Choroid plexus epithelial cell (primary cell): ENCODE measurements around the gene GALNT10.

ENCODE experiments used
- DNase-seq: peaks from one replicate; pipeline ENCODE4 v3.0.0-alpha.2; 2010; ENCODE audit warnings: low read depth
- H3K4me3 ChIP-seq: 2 replicates; pipeline ENCODE4 v1.5.1; 2011; ENCODE audit warnings: low read depth, mild to moderate bottlenecking, control low read depth, low read length, moderate library complexity
- CTCF ChIP-seq: conservative IDR thresholded peaks from 2 replicates; pipeline ENCODE4 v1.5.1; 2011; ENCODE audit warnings: low read depth, mild to moderate bottlenecking, control low read depth, inconsistent platforms, low read length, moderate library complexity

Gene GALNT10

GRCh38 chr5:154460172-154460571, 269.6 kb downstream of the GALNT10 start:
- no peak for DNase-seq
- TF ChIP-seq CTCF = no peak
- H3K4me3 ChIP-seq = no peak overlapping the region

GRCh38 chr5:154461531-154461930, 271.0 kb downstream of the GALNT10 start:
- peak; percentile 60 for TF ChIP-seq CTCF
- peak; percentile 66 for DNase-seq
- no peak overlapping the region for H3K4me3 ChIP-seq

GRCh38 chr5:154464438-154464837, 273.9 kb downstream of the GALNT10 start:
- DNase-seq = no peak
- H3K4me3 ChIP-seq = no peak overlapping the region
- no peak for TF ChIP-seq CTCF

- peak; percentile 71 for DNase-seq
- no peak for TF ChIP-seq CTCF
- no peak overlapping the region for H3K4me3 ChIP-seq
These were observed 274.6 kb downstream of the GALNT10 start for GRCh38 chr5:154465169-154465568.

GRCh38 chr5:154466147-154466546, 275.6 kb downstream of the GALNT10 start:
- no peak for TF ChIP-seq CTCF
- DNase-seq = no peak

GRCh38 chr5:154466671-154467070, 276.1 kb downstream of the GALNT10 start:
- H3K4me3 ChIP-seq = no peak overlapping the region
- DNase-seq = peak; percentile 43
- no peak for TF ChIP-seq CTCF

More at GRCh38 chr5:154466147-154466546, 275.6 kb downstream of the GALNT10 start:
- no peak overlapping the region for H3K4me3 ChIP-seq

GRCh38 chr5:154467655-154468354, 277.3 kb downstream of the GALNT10 start:
- DNase-seq = peak; percentile 79
- TF ChIP-seq CTCF = peak; percentile 95
- no peak overlapping the region for H3K4me3 ChIP-seq
